ENCODE measurements around the gene CYTH1. TPM values are rescaled to one million over a fixed set of nuclear protein-coding genes. Genes with fewer than 3 reads are reported as not detected.

CYTH1 gene
- total RNA-seq, 1 donor from 2014 or later = 62.9 TPM

DNA sequence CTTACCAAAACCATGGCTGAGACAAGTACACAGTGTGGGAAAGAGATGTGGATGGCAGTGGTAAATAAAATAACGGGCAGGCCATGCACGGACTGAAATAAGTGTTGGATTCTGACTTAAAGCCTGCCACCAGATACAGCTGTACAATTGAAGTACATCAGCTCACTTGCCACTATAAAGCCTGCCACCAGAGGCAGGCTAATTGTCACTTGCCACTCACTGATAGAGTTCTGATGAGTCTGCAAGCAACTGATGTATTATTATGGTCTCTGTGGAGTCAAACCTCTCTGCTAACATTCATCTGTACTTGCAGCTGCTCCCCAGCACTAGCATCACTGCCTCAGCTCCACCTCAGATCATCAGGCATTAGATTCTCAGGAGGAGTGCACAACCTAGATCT lies 93.0 kb downstream of the CYTH1 start:
- TF ChIP-seq POLR2A (IDR thresholded peaks at IDR 0.05) = no peak
- TF ChIP-seq, protein P1, sequence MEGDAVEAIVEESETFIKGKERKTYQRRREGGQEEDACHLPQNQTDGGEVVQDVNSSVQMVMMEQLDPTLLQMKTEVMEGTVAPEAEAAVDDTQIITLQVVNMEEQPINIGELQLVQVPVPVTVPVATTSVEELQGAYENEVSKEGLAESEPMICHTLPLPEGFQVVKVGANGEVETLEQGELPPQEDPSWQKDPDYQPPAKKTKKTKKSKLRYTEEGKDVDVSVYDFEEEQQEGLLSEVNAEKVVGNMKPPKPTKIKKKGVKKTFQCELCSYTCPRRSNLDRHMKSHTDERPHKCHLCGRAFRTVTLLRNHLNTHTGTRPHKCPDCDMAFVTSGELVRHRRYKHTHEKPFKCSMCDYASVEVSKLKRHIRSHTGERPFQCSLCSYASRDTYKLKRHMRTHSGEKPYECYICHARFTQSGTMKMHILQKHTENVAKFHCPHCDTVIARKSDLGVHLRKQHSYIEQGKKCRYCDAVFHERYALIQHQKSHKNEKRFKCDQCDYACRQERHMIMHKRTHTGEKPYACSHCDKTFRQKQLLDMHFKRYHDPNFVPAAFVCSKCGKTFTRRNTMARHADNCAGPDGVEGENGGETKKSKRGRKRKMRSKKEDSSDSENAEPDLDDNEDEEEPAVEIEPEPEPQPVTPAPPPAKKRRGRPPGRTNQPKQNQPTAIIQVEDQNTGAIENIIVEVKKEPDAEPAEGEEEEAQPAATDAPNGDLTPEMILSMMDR (IDR thresholded peaks at IDR 0.05) = no peak
- TF ChIP-seq POLR2AphosphoS5 (IDR thresholded peaks at IDR 0.05; ENCODE audit: insufficient read depth in 1 of 2, low read depth in 1 of 2) = no peak
- no peak overlapping the region for H3K4me3 ChIP-seq
- no peaks in the 10 kb centered on the region for H3K9me3 ChIP-seq
- peaks cover 0 to 63% of the 10 kb centered on the region in 2 donors for H3K36me3 ChIP-seq
- no peak for DNase-seq (ENCODE audit: extremely low spot score in 2 of 2)
- H3K27me3 ChIP-seq = no peaks in the 10 kb centered on the region
- intact Hi-C loops (cut with DNase I) = no loop called here
- no peaks in the 10 kb centered on the region for H3K4me1 ChIP-seq
- H3K27ac ChIP-seq = no peak overlapping the region

DNA sequence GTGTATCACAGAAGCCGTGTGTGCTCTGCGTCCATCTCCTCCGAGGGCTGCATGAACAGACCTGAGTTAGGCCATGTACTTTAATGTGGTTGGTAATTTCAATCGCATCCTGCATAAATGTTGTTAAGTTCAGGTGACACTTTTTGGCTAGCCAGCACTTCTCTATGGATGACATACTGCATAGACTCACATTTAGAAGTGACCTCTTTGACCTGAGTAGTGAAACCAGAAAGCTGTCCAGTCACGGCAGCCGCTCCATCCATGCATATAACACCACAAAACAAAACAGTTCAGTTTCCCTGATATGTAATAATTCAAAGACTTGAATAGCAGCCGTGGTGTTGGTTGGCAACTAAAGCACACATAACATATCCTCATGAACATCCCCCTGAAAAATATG lies 94.1 kb downstream of the CYTH1 start:
- Histone ChIP-seq H3K9me3 (no peaks in the 10 kb centered on the region), H3K4me1 (no peaks in the 10 kb centered on the region), H3K4me3 (no peak overlapping the region), H3K27me3 (no peaks in the 10 kb centered on the region), H3K27ac (no peak overlapping the region), H3K36me3 (peaks cover 0 to 67% of the 10 kb centered on the region in 2 donors)
- no peak for TF ChIP-seq POLR2A (IDR thresholded peaks at IDR 0.05)
- TF ChIP-seq POLR2AphosphoS5 (IDR thresholded peaks at IDR 0.05; ENCODE audit: insufficient read depth in 1 of 2, low read depth in 1 of 2) = no peak
- TF ChIP-seq, protein P1 (IDR thresholded peaks at IDR 0.05) = no peak
- no peak for DNase-seq (ENCODE audit: extremely low spot score in 2 of 2)
- intact Hi-C loops (cut with DNase I) = no loop called here

DNA sequence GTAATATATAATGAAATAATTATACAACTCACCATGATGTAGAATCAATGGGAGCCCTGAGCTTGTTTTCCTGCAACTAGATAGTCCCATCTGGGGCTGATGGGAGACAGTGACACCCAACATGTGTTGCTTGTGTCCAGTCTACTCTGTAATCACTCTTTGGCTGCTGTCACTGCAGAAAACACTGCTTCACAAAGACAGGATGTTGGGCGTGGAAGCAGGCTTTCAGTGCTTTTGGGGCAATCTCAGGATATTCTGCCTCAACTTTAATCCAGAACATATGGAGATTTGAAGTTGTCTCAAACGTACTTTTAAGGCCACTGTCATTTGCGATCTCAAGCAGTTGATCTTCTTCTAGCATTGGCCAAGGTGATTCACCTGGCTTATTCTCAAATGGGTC lies 94.9 kb downstream of the CYTH1 start:
- intact Hi-C loops (cut with DNase I) = no loop called here
- H3K9me3 ChIP-seq = no peaks in the 10 kb centered on the region
- no peaks in the 10 kb centered on the region for H3K27me3 ChIP-seq
- no peak overlapping the region for H3K4me3 ChIP-seq
- TF ChIP-seq, protein P1 (IDR thresholded peaks at IDR 0.05) = no peak
- TF ChIP-seq POLR2A (IDR thresholded peaks at IDR 0.05) = no peak
- no peak for TF ChIP-seq POLR2AphosphoS5 (IDR thresholded peaks at IDR 0.05; ENCODE audit: insufficient read depth in 1 of 2, low read depth in 1 of 2)
- H3K4me1 ChIP-seq = no peaks in the 10 kb centered on the region
- H3K27ac ChIP-seq = no peak overlapping the region
- no peak for DNase-seq (ENCODE audit: extremely low spot score in 2 of 2)
- H3K36me3 ChIP-seq = peaks cover 0 to 61% of the 10 kb centered on the region in 2 donors

DNA sequence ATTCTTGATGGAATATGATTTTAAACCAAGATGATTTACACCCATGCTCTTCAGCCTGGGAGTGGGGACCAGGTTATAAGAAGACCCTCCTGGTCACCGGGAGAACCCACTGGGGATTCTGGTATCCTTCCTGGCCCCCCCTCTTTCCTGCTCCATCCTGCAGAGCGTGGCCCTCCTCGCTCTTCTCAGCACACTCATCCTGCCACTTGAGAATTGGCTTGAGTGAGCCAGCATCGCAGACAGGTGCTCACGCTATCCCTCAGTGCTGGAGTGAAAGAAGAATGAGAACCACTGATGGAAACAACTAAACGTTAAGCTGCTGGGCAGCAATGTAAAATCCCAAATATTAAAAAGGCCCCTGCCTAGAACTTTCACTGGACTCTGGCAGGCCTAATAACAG lies 98.0 kb downstream of the CYTH1 start:
- intact Hi-C loops (cut with DNase I) = no loop called here
- TF ChIP-seq POLR2A (IDR thresholded peaks at IDR 0.05) (no peak), POLR2AphosphoS5 (IDR thresholded peaks at IDR 0.05; ENCODE audit: insufficient read depth in 1 of 2, low read depth in 1 of 2) (no peak)
- TF ChIP-seq, protein P1 (IDR thresholded peaks at IDR 0.05) = no peak
- no peak for DNase-seq (ENCODE audit: extremely low spot score in 2 of 2)
- peaks cover 12% of the 10 kb centered on the region for H3K4me1 ChIP-seq
- H3K36me3 ChIP-seq = peaks cover 0 to 48% of the 10 kb centered on the region in 2 donors
- H3K27me3 ChIP-seq = no peaks in the 10 kb centered on the region
- no peak overlapping the region for H3K4me3 ChIP-seq
- no peak overlapping the region for H3K27ac ChIP-seq
- no peaks in the 10 kb centered on the region for H3K9me3 ChIP-seq

DNA sequence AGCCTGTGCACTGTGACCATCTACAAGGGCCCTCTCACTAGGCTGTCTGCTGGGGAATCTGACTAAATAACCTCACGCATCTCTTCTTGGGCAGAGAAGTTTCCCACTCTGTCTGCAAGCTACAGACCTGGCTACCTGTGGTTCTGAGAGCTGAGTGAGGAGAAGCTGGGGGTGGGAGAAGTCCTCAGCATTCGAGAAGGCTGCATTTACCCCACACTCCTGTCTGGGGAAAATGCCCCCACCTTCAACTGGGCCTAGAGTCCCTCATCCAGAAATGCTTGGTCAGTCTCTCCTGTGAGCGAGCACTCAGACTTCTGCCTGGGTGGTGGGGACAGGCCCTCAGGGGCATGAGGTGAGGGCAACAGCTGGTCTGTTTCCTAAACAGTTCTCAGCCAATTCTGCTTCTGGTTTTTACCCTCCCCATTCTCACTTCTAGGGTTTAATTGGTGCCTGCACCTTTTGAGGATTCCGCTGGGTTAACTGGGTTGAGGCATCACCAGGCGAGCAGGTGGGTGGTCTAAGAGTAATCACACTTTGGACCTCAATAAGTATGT lies 98.6 kb downstream of the CYTH1 start:
- peaks cover 12% of the 10 kb centered on the region for H3K4me1 ChIP-seq
- H3K4me3 ChIP-seq = no peak overlapping the region
- TF ChIP-seq POLR2AphosphoS5 (IDR thresholded peaks at IDR 0.05; ENCODE audit: insufficient read depth in 1 of 2, low read depth in 1 of 2) (no peak), POLR2A (IDR thresholded peaks at IDR 0.05) (no peak)
- TF ChIP-seq, protein P1 (IDR thresholded peaks at IDR 0.05) = no peak
- intact Hi-C loops (cut with DNase I) = no loop called here
- DNase-seq (ENCODE audit: extremely low spot score in 2 of 2) = no peak
- no peaks in the 10 kb centered on the region for H3K27me3 ChIP-seq
- H3K36me3 ChIP-seq = peaks cover 0 to 48% of the 10 kb centered on the region in 2 donors
- no peak overlapping the region for H3K27ac ChIP-seq
- no peaks in the 10 kb centered on the region for H3K9me3 ChIP-seq

Measured in vagina (tissue), 2 donors.